EH (cell line): ENCODE results near the gene MEG3.

Experiments
- DNase-seq: peaks from one replicate; pipeline ENCODE4 v3.0.0-alpha.2; 2015; ENCODE audit warnings: low read depth

Gene MEG3

DNA sequence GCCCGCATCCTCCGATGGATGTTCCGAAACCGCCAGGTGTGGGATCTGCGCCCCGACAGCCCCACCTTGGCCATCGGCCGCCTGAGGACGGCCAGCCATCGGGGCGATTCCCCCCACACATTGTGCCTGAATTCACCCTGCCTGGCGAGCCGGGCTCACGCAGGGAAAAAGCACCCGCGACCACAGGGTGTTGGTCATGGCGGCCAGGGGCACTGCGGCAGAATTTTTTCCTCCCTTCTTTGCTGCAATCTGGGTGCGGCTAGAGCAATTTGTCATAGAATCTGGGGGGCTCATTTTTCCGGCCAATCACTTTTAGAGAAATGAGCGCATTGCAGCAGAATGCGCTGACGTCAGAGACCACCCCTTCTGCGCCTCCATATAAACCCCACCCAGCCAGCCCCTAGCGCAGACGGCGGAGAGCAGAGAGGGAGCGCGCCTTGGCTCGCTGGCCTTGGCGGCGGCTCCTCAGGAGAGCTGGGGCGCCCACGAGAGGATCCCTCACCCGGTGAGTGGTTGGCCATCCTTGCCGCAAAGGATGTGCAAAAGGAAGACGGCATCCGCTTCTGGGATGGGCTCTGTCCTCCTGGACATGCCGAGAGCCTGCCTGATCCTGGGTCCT, at the start of gene MEG3:
Gene MEG3, plus strand, starts transcription at position 406 of the 619 bp plus-strand sequence.
- DNase-seq, result peak; percentile 88

DNA sequence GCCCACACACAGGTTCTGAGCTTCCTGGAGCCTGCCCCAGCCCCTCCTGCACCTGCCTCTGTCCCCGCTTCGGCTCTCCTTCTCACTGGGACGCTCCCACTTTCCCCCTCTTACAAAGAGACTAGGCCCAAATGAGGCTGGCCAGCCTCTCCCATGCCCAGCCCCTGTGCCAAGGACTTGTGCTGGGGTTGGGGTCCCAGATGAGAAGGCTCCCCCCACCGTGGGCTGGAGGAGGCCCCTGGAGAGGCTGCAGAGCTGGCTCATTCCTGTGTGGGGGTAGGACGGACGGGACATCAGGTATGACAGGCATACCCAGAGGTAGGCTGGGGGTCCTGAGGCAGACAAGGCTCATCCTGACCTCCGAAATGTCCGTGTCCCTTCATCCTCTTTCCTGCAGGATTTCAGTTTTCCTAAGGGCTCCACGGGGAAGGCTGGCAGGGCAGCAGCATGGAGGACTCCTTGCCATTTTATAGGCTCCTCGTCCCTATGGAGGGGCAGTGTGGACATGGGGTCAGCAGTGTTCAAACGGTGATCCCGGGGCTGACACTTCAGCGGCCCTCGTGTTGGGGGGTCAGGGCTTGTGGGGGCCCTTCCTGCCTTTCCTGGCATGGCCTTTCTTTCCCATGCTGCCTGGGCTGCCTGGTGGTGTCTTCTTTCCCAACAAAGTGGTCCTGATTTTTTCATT, 49.1 kb upstream of the MEG3 start:
- no peak for DNase-seq

DNA sequence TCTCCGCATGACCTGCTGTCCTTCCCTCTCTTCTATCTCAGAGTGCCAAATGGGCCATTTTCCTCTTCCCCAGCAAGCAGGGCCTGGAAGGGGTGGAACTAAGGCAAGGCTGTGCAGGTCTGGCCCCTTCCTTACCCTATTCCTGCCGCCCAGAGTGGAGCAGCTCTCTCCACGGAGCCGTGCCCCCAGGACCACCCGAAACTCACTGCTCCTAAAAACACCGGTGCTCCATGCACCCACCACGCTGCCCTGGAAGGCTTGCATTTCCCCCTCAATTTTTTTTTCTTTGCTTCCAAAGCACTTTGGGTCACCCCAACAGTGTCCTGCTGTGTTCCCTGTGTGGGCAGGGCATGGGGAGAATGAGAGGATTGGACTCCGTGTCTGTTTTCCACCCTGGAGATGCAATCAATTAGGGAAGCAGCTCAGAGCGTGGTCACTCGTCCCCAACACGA, 48.5 kb upstream of the MEG3 start:
- DNase-seq, result no peak

DNA sequence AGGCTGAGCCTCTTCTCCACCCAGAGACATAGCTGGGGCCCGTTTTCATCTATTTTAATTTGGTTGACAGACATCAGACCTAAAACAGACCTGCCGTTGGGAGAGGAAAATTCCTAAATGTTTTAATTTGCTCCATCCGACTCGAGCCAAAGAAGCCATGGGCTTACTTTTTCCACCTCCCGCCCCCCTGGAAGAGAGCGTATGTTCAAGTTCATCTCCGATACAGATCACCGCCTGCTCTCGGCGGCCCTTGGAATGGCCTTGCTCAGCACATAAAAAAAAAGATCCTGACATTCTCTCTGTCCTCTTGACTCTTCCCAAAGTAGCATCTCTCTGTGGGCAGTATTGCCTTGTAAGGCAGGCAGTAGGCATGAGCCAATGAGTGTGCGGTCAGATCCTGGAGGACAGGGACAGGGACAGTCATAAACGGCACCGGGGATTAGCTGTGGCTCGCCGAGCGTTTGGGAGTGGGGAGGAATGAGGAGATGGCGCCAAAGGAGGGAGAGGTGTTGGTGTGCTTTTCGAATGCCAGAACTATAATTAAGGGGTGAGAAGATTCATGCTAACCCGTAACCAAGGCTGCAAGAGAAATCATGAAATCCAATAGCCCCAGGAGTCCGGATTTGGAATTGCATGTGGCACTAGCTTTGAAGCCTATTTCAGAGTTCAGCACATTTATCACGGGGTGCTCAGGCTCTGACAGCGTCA, 47.9 kb upstream of the MEG3 start:
- DNase-seq, result no peak

DNA sequence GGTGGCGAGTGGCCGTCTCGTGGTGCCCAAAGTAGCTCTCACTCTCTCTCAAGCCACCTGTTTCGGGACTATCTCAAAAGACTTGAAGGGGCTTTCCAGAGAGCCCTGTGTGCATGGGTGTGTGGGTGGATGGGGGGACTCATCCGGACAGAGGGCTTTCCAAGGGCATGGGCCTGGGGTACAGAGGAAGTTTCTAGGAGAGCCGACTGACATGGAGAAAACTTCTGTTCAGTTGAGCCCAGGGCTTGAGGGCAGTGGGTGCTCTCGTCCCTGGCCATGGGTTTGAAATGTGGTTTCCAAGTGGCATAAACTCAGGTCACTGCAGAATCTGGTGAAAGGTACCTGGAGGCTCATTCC, 47.4 kb upstream of the MEG3 start:
- no peak for DNase-seq

DNA sequence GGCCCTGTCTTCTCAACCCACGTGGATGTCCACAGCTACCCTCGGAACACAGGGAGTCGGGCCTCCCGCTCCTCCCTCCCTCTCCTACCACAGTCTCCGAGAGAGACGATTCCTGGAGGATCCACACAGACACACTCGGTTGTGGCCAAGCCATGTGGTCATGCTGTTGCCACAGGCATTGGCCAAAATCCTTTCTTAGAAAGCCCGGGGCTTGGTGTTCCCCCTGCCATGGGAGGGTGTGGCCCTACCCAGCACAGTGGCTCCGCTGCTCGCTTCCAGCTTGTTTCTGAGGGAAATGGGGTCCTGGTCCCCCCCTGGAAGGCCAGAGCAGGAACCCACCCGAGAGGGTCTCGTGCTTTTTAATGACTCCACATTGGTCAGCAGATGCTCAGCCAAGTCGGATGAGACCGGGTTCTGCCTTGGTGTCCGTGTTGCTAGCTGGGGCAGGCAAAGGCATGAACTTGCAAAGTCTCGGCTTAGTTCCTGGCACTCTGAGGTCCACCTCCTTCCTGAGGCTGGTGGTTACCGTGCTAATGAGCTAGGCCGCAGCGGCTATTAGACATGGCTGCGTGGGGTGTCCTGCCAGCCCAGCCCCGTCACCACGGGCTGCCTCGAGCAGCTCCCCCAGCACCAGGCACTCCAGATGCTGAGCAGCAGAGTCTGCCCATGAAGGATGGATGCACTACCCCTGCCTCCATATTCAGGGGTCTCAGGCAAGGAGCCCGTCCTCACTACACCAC, 46.8 kb upstream of the MEG3 start:
- DNase-seq, result no peak

DNA sequence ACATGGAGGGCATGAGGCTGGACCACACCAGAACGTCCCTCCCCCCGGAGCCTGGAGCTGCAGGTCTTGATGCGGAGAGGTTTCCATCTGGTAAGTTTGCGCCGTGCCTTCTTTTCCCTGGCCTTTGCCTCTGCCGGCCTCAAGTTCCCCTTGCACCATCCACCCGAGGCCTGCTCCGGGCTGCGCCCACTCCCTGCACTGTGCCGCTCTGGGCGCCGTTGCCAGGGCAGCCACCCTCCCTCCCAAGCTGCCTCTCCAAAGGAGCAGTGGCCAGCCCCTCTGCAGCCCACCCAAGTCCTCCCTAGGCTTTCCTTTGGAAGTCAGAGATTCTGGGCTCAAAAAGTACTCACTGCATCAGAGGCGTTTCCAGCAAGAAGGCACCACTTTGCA, 46.2 kb upstream of the MEG3 start:
- DNase-seq, result no peak

DNA sequence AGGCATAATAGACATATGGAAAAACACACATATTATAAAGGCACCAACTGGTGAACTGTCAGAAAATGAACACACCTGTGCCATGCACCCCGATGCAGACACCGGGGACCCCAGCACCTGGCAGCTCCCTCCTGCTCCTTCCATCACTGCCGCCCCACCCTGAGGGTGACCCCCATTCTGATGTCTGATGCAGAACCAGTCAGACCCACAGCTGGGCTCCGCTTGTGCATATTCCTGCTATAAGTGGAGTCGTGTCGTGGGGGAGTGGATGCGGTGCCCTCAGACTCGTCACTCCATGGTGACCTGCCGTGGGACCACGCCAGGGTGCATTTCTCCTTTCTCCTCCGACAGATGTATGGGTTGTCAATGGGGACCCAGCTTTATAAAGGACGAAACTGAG, 45.7 kb upstream of the MEG3 start:
- no peak for DNase-seq

DNA sequence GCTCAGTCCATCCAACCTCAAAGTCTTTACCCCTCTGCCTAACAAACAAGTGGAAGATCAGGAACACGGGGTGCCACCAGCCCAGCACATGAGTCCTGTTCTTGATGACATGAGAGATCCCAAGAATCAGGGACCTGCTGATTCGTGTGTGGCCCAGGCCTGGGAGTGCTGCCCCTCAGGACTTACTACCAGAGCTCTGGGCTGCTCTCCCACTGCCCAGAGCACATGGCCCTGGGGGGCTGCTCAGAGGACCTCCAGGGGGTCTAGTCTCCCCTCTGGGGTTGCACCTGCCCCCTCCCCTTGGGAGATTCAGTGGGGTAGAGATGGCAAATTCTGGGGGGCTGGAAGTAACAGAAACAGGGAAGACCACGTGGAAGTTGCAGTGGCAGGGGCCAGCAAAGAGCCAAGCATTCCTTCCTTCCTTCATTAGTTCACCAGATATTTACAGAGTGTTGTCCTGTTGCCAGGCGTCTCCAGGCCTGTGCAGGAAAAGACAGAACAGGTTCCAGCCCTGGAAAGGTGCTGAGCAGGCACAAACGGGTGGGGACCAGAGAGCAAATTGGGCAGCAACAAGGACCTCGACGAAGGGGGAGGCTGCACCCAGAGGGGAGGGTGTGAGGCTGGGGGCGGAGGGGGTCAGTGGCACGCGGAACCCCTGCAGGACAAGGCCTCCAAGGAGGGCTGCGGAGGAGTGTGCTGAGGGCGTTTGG, 45.1 kb upstream of the MEG3 start:
- no peak for DNase-seq

DNA sequence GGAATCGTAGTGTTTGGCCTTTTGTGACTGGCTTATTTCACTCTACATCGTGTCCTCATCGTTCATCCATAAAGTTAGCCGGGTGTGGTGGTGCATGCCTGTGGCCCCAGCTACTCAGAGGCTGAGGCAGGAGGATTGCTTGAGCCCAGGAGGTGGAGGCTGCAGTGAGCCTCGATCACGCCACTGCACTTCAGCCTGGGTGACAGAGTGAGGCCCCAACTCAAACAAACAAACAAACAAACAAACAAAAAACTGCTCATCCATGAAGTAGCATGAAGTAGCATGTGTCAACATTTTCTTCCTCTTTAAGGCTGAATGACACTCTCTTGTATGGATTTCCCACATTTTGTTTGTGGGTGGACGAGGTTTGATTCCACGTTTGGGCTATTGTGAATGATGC, 44.0 kb upstream of the MEG3 start:
- no peak for DNase-seq

DNA sequence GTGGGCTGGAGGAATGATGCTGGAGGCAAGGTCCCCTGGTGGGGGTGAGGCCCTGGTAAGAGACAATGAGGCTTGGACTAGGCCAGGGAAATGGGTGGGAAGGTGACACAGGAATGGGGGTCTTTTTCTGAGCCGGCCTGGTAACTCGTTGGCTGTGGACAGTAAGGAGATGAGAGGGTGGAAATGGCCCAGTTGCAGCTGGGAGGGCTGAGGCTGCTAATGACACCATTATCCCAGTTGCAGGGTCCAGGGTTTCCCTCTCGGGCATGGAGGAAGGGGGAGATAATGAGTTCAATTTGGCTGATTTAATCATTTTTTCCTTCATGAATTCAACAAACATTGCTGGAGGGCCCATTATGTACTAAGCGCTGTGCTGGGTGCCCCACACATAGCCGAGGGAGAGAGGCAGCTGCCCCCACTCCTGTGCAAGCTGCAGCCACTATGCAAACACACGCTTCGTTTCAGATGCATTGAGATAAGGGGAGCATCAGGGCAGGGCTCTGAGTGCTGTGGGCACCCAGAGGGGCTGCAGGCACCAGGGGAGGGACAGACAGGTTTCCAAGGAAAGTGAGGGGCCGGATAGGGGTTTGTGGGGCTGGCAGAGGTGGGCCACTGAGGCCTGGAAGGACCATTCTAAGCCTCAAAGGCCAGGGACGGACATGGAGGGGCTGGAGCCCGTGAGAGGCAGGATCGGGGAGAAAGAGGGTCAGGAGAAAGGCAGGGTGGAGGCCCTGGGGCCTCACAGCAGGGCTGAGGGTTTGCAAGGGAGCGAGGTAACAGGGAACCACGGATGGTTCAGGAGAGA, 43.2 kb upstream of the MEG3 start:
- no peak for DNase-seq

DNA sequence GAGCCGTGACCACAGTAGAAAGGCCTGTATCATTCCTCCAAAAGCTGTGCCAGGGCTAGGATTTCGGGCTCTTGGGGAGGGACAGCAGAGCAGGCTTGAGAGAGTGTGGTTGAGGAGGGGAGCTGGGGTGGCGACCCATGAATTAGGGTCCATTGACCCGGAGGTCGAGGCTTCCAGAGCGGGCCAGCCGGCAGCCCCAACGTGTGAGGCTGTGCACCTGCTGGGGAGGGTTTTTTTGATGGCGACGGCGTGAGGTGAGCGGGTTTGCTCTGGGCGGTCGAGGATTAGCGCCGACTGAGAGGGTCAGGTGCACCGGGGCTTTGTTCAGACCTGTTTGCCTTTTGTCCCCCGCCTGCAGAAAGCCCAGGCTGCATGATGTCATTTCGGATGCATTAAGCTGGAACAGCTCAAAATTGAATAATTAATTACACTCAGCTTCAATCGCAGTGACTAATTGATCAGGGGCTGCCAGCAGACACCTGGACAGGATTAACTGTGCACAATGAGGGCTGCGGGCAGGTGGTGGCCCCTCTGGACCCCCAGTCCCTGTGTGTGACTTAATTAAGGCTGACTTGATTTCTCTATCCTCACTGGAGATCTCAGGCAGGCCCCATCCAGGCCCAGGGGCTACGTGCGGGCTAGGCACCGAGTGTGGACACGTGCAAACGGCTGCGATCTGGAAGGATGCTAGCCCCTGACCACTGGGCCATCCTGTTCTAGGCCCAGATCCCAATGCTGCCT, 42.1 kb upstream of the MEG3 start:
- no peak for DNase-seq

DNA sequence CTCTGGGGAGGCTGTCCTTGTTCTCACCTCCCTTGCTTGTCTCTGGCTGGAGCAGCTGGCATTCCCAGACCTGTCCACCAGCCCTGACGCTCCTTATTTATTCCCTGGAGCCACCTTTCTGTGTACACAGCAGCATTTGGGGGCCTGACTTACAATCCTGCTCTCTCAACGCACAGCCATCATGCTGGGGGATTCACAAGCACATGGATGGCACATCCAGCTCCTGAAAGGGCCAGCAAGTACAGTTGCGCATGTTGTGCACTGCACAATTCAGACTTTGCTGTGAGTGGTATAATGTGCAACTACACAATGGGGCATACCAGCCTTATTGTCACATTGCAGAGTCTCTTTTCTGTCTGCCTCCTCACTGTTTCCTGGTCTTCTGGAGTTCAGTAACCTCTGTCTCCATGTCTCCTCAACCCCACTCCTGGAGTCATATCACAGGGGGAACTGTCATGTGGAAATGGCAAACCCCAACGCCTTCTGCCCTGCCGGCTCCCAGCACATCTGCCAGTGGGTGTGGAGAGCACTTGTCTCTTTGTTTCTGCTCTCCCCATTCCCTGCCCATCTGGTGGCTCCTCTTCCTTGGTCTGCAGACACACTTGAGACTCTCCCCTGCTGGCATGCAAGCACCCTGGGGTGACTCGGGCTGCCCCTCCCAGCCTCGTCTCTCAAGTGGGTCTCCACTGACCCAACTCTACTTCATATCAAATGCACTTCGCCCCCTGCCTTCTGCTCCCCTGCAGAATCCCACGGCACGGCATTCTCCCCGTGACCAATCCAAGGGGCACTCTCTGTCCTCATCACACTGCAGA, 41.2 kb upstream of the MEG3 start:
- no peak for DNase-seq

DNA sequence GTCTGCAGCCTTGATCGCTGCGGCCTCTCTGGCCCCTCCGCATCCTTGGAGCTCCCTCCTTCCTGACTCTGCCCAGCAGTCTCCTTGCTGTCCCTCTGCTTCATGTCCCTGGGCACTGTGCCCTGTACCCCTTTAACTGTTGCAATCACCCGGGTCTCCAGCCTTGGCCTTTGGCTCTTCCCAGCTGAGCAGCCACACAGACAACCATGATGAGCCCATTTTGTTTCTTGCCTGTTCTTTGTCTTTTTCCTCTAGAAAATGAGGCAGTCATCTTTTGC, 40.6 kb upstream of the MEG3 start:
- no peak for DNase-seq

DNA sequence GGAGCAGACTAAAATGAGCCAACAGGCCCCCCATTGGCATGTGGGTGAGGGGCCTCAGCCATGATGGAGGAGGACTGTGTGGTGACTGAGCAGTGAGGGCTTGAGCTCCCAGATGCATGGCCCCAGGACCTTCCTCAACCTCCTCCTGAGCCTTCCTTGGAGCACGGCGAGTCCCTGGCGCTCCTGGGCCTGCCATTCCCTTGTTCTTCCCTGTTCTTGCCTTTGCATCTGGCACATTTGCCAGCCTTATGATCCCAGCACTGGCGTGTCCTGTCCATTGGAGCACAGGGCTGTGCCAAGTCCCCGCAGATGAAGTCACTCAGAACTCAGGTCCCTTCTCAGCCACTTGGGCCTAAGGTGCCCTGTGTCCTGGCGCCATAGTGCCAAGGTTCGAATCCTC, 40.3 kb upstream of the MEG3 start:
- DNase-seq, result no peak

DNA sequence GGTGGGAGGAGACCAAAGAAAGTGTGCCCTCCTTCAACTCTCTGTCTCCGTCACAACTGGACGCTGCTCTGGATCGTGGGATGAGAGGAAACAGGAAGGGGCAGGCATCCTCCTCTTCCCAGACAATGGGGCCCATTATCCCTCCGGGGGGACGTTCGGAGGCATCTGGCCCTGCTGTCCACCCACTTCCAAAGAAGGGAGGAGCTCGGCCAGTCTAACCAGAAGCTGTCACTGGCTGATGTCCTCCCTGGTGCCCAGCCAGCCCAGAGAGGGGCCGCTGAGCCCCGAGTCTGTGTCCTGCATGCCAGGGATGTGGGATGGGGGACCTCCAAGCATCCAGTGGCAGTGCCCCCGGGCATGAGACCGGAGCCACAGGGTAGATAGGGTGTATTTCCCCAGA, 39.8 kb upstream of the MEG3 start:
- no peak for DNase-seq

DNA sequence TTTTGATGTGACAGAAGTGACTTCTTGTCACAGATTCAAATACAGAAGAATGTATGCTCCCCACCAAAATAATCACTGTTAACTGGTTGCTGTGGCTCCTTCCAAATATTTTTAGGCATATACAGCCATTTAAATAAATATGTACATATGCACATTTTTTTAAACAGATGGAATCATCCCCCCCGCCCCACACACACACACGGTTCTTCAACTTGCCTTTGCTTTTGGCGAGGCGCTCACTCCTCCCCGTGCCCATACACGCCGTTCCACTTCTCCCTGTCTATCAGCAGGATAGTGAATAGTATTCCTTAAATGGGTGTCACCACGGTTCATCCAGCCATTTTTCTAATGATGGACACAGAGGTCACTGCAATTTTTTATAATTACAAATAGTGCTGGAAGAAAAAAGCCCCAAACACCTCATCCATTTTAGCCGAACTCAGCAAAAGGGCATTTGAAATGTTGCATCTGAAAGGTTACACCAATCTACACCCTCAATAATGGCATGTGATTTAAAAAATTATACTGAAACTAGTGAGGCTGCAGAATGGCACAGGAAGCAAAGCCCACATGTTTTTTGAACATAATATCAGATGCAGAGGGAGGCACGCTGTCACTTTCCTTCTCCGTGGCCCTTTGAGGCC, 39.2 kb upstream of the MEG3 start:
- no peak for DNase-seq

DNA sequence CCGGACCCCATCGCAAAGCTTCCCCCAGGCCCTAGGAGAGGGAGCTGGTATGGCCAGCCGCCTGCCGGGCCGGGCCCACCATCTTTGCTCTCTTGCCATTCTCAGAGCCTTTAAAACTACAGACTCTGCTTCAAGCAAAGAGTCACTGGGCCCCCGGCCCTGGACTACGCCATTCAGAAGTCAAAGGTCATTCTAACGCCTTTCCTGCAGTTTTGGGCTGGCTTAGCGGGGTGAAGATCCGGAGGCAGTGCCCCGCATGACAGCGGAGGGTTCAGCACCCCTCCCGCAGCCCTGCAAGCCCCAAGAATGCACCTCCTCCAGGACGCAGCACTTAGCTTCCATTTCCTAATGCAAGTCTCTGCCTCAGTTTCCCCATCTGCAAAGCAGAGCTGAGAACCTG, 38.3 kb upstream of the MEG3 start:
- no peak for DNase-seq

DNA sequence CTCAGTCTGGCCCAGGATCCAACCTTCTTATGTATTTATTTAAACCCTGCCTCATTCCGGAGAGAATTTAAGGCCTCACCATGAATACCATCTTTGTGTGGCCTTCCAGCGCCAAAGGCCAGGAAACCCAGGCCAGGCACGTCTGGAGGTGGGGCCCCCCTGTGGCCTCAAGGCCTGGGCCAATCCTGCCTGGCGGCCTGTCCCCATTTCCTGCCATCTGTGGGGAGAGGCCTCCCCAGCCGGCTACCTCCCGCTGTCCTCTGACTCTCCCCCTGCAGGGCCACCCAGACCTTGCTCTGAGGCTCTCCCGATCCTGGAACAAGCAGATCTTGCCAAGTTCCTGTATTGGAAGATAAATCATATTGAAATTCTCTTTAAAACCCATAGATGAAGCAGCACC, 37.4 kb upstream of the MEG3 start:
- DNase-seq, result no peak

DNA sequence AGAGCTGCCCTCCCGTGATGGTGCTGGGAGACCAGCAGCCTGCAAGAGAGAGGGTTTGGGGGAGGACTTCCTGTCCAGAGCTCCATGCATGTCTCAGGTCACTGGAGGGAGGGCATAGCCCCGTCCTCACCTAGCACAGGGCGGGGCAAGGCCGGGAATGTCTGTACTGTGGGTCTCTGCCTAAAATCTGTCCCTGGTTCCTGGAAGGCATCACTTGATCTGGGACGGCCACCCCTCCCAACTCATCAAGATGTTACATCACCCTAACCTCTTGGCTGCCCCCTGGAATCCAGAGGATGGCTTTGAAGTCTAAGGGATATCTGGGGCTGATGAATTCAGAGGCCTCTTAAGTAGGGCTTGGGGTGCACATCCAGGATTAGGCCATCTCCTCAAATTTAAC, 37.0 kb upstream of the MEG3 start:
- no peak for DNase-seq
